Endodermal cell (in vitro differentiated cells): Measurements from ENCODE around the gene PDE8A. TPM values are rescaled to one million over a fixed set of nuclear protein-coding genes. Genes with fewer than 3 reads are reported as not detected.

Source experiments
- DNase-seq: peaks from one replicate; pipeline ENCODE4 v3.0.0-alpha.2; 2017
- H3K27ac ChIP-seq: 2 replicates; pipeline ENCODE4 v1.5.1; 2013; ENCODE audit warnings: mild to moderate bottlenecking, low read depth, low read length, moderate library complexity
- H3K27me3 ChIP-seq: 2 replicates; pipeline ENCODE4 v1.6.1; 2013; ENCODE audit warnings: mild to moderate bottlenecking, low read length, moderate library complexity; ENCODE audit not compliant: insufficient read depth, control insufficient read depth, poor library complexity, severe bottlenecking
- H3K36me3 ChIP-seq: 2 replicates; pipeline ENCODE4 v1.7.0; 2013; ENCODE audit warnings: mild to moderate bottlenecking, low read length, moderate library complexity; ENCODE audit not compliant: control insufficient read depth, insufficient read depth
- H3K4me1 ChIP-seq: one replicate; pipeline ENCODE4 v1.7.0; 2013; ENCODE audit warnings: low read length; ENCODE audit not compliant: control insufficient read depth, insufficient read depth
- H3K4me3 ChIP-seq: 2 replicates; pipeline ENCODE4 v1.5.1; 2013; ENCODE audit warnings: mild to moderate bottlenecking, low read length, moderate library complexity
- H3K9ac ChIP-seq: 2 replicates; pipeline ENCODE4 v1.6.1; 2013; ENCODE audit warnings: mild to moderate bottlenecking, low read length, moderate library complexity; ENCODE audit not compliant: poor library complexity, severe bottlenecking; ENCODE audit errors: extremely low read depth
- H3K9me3 ChIP-seq: 2 replicates; pipeline ENCODE4 v1.6.1; 2013; ENCODE audit warnings: mild to moderate bottlenecking, low read length, moderate library complexity; ENCODE audit not compliant: control insufficient read depth
- H3K27ac Mint-ChIP-seq: 2 replicates; pipeline ENCODE4 v1.8.0; 2020; ENCODE audit warnings: mixed read lengths
- H3K27me3 Mint-ChIP-seq: 2 replicates; pipeline ENCODE4 v1.8.0; 2021; ENCODE audit warnings: mild to moderate bottlenecking, mixed read lengths; ENCODE audit not compliant: insufficient read depth
- H3K36me3 Mint-ChIP-seq: 2 replicates; pipeline ENCODE4 v1.8.0; 2020; ENCODE audit warnings: low read depth, mixed read lengths
- H3K4me1 Mint-ChIP-seq: 2 replicates; pipeline ENCODE4 v1.8.0; 2020; ENCODE audit warnings: mixed read lengths
- H3K4me3 Mint-ChIP-seq: 2 replicates; pipeline ENCODE4 v1.8.0; 2020; ENCODE audit warnings: mild to moderate bottlenecking, moderate library complexity, mixed read lengths
- H3K9me3 Mint-ChIP-seq: 2 replicates; pipeline ENCODE4 v1.8.0; 2020; ENCODE audit warnings: mild to moderate bottlenecking, mixed read lengths
- WGBS, 2 experiments: methylation state at CpG; one replicate each; pipeline versions ENCODE4 v1.1.5 to v1.1.7; 2013; ENCODE audit warnings: missing lambda C conversion rate in 2 of 2, mixed read lengths in 1 of 2; ENCODE audit not compliant: insufficient coverage in 1 of 2, insufficient read length in 1 of 2; 5-methylcytosine and 5-hydroxymethylcytosine counted together
- total RNA-seq, 2 donors: library from RNA; stranded (reverse); fragmentation: NEBNext Ultra II Directional in 1 of 2; extraction: Animal tissue kit (Norgen Biotek cat#: 25700) in 1 of 2; gene quantifications; 2 replicates in 1 of 2; 3 replicates in 1 of 2; pipeline ENCODE4 v1.2.1, GENCODE V29; 2021
- TF ChIP-seq, protein P1 (sequence below): fragments of 200-600 bp; sonication (generic); conservative IDR thresholded peaks from 2 replicates; pipeline ENCODE4 v1.5.0; 2021; ENCODE audit warnings: antibody characterized with exemption, mild to moderate bottlenecking

Gene PDE8A
- total RNA-seq, 2 donors from 2014 or later: 14.8 to 15.2 TPM

DNA sequence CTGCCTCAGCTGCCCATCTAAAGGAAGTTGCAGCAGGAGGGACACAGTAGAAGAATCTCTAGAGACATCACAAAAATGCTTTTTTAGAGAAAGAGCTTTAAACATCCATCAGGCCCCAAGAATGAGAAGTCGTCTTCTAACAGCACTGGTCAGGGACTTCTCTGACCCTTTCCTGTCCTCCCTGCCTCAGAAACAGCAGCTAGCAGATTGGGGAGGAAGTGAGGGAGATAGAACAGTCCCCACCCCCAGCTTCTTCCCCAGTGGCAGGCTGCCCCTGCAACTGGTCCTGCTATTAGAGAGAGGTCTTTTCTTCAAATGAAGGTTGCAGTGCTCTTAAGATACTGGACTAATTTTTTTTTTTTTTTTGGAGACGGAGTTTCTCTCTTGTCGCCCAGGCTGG lies 55.1 kb downstream of the PDE8A start:
- no peak overlapping the region for H3K4me3 Mint-ChIP-seq
- H3K9me3 Mint-ChIP-seq: no peaks in the 10 kb centered on the region
- H3K27me3 Mint-ChIP-seq: no peaks in the 10 kb centered on the region
- no peaks in the 10 kb centered on the region for H3K36me3 Mint-ChIP-seq
- Histone ChIP-seq H3K9me3 (no peaks in the 10 kb centered on the region), H3K9ac (no peak overlapping the region), H3K4me3 (no peak overlapping the region), H3K4me1 (peaks cover 4% of the 10 kb centered on the region), H3K27me3 (no peaks in the 10 kb centered on the region), H3K27ac (no peak overlapping the region), H3K36me3 (no peaks in the 10 kb centered on the region)
- TF ChIP-seq, protein P1, sequence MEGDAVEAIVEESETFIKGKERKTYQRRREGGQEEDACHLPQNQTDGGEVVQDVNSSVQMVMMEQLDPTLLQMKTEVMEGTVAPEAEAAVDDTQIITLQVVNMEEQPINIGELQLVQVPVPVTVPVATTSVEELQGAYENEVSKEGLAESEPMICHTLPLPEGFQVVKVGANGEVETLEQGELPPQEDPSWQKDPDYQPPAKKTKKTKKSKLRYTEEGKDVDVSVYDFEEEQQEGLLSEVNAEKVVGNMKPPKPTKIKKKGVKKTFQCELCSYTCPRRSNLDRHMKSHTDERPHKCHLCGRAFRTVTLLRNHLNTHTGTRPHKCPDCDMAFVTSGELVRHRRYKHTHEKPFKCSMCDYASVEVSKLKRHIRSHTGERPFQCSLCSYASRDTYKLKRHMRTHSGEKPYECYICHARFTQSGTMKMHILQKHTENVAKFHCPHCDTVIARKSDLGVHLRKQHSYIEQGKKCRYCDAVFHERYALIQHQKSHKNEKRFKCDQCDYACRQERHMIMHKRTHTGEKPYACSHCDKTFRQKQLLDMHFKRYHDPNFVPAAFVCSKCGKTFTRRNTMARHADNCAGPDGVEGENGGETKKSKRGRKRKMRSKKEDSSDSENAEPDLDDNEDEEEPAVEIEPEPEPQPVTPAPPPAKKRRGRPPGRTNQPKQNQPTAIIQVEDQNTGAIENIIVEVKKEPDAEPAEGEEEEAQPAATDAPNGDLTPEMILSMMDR: no peak
- 67 to 77% methylated on average over 1 to 3 of the region's 3 CpGs for WGBS, 2 experiments
- H3K4me1 Mint-ChIP-seq: peaks cover 31% of the 10 kb centered on the region
- DNase-seq: no peak
- H3K27ac Mint-ChIP-seq: no peak overlapping the region

DNA sequence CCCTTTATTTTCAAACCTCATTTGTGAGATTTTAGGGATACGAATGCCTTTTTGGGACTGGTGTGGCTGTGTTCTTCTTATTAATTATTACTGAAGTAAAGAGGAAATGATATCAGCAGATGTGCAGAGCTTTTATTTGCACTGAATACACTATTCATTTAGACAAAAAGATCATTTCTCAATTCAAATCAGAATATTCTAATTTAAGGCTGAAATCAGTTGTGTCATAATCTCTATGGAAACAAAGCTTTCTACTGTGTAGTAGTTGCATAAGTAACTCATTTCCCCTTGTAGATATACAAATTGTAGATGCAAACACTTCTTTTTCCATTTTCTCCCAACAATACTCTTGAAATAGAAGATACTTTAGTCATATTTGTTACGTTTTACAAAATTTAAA lies 56.0 kb downstream of the PDE8A start:
- H3K27me3 ChIP-seq: no peaks in the 10 kb centered on the region
- no peak overlapping the region for H3K9ac ChIP-seq
- Mint-ChIP-seq H3K4me3 (no peak overlapping the region), H3K4me1 (peaks cover 28% of the 10 kb centered on the region), H3K27ac (no peak overlapping the region), H3K36me3 (no peaks in the 10 kb centered on the region), H3K27me3 (no peaks in the 10 kb centered on the region), H3K9me3 (no peaks in the 10 kb centered on the region)
- H3K27ac ChIP-seq: no peak overlapping the region
- H3K36me3 ChIP-seq: no peaks in the 10 kb centered on the region
- 71% methylated on average over 1 of the region's 2 CpGs; no CpG with 5 or more reads in 1 of the 2 experiments for WGBS, 2 experiments
- no peak for DNase-seq
- H3K9me3 ChIP-seq: no peaks in the 10 kb centered on the region
- H3K4me3 ChIP-seq: no peak overlapping the region
- peaks cover 8% of the 10 kb centered on the region for H3K4me1 ChIP-seq
- TF ChIP-seq, protein P1: no peak

DNA sequence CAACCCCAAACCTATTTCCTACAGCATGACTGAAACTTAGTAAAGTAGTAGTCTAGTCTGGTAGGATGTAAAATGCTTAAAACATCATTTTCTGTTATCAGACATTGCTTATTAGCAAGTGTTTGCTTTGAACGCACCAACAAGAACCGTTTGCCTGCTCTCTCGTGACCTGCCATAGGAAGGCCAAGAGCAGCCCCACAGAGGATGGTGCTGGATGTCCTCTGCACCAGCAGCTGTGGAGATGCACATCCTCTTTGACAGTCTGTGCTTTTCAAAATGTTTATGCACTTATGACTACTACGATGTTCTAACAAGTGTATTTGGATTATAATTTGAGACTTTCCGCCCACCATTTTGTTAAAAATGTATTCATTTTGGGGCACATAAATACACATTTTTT lies 59.6 kb downstream of the PDE8A start:
- Histone ChIP-seq H3K4me3 (no peak overlapping the region), H3K27ac (no peak overlapping the region), H3K36me3 (no peaks in the 10 kb centered on the region), H3K27me3 (no peaks in the 10 kb centered on the region), H3K9me3 (no peaks in the 10 kb centered on the region), H3K9ac (no peak overlapping the region), H3K4me1 (peaks cover 11% of the 10 kb centered on the region)
- Mint-ChIP-seq H3K27me3 (no peaks in the 10 kb centered on the region), H3K4me3 (no peak overlapping the region), H3K4me1 (peaks cover 34% of the 10 kb centered on the region), H3K27ac (no peak overlapping the region), H3K36me3 (no peaks in the 10 kb centered on the region), H3K9me3 (no peaks in the 10 kb centered on the region)
- no peak for DNase-seq
- TF ChIP-seq, protein P1: no peak
- WGBS, 2 experiments: 92 to 100% methylated on average over 3 to 5 of the region's 5 CpGs
